HEK293 (cell line): ENCODE measurements around the gene GRIK4.

Source experiments
- PRDM1 ChIP-seq: fragments of 450-650 bp; formaldehyde crosslinking; IDR thresholded peaks from 2 replicates; pipeline ENCODE4; 2016; ENCODE audit warnings: missing biosample characterization, missing genetic modification characterization
- ZBTB20 ChIP-seq: fragments of 450-650 bp; formaldehyde crosslinking; IDR thresholded peaks from 2 replicates; pipeline ENCODE4 v1.5.1; 2016; ENCODE audit warnings: missing biosample characterization, missing genetic modification characterization
- ZFP69B ChIP-seq: fragments of 450-650 bp; formaldehyde crosslinking; IDR thresholded peaks from 2 replicates; pipeline ENCODE4 v1.5.1; 2016; ENCODE audit warnings: missing biosample characterization, missing genetic modification characterization
- ZNF23 ChIP-seq: fragments of 450-650 bp; formaldehyde crosslinking; IDR thresholded peaks from 2 replicates; pipeline ENCODE4 v1.5.1; 2016; ENCODE audit warnings: missing biosample characterization, missing genetic modification characterization, borderline replicate concordance
- ZNF324 ChIP-seq: fragments of 450-650 bp; formaldehyde crosslinking; IDR thresholded peaks from 2 replicates; pipeline ENCODE4 v1.5.1; 2016; ENCODE audit warnings: missing biosample characterization, missing genetic modification characterization
- ZNF555 ChIP-seq: fragments of 450-650 bp; formaldehyde crosslinking; conservative IDR thresholded peaks from 2 replicates; pipeline ENCODE4 v1.5.1; 2017; ENCODE audit warnings: missing biosample characterization, mild to moderate bottlenecking, missing genetic modification characterization, inconsistent platforms
- TF ChIP-seq, protein P1 (sequence below): fragments of 450-650 bp; formaldehyde crosslinking; IDR thresholded peaks from 2 replicates; pipeline ENCODE4 v1.5.1; 2017; ENCODE audit warnings: missing biosample characterization, missing genetic modification characterization
- TF ChIP-seq, protein P2 (sequence below): fragments of 450-650 bp; formaldehyde crosslinking; IDR thresholded peaks from 2 replicates; pipeline ENCODE4 v1.5.1; 2016; ENCODE audit warnings: missing biosample characterization, missing genetic modification characterization
- TF ChIP-seq, protein P3 (sequence below): fragments of 450-650 bp; formaldehyde crosslinking; IDR thresholded peaks from 2 replicates; pipeline ENCODE4 v1.5.1; 2017; ENCODE audit warnings: missing biosample characterization, missing genetic modification characterization
- TF ChIP-seq, protein P4 (sequence below): fragments of 450-650 bp; formaldehyde crosslinking; IDR thresholded peaks from 2 replicates; pipeline ENCODE4 v1.5.1; 2017; ENCODE audit warnings: missing biosample characterization, missing genetic modification characterization
- TF ChIP-seq, protein P5 (sequence below): fragments of 450-650 bp; formaldehyde crosslinking; IDR thresholded peaks from 2 replicates; pipeline ENCODE4 v1.5.1; 2016; ENCODE audit warnings: missing biosample characterization, missing genetic modification characterization
- TF ChIP-seq, protein P6 (sequence below): fragments of 450-650 bp; formaldehyde crosslinking; IDR thresholded peaks from 2 replicates; pipeline ENCODE4 v1.5.1; 2016; ENCODE audit warnings: missing biosample characterization, missing genetic modification characterization

DNA sequence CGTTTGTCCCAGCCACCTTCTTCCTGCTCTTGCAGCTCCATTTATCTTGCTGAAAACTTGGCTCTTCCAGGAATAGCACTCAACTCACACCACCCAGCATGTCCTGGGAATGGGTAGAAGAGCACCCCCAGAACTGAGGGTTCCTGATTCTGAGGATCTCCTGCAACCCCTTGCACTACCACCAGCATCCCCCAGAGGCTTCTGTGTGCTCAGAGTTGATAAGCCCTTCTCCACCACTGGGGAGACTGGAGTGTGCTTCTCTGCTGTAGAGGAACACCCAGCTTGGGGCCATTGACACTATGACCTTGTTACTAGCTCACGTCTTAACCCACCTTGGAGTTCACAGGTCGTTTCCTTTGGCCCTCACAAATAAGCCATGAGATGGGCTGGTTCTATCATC lies 121.0 kb downstream of the GRIK4 start:
- TF ChIP-seq ZNF555 (tag by site-specific recombination) (no peak), ZBTB20 (no peak), PRDM1 (tag by site-specific recombination) (no peak), ZFP69B (tag by site-specific recombination) (no peak), ZNF324 (tag by site-specific recombination) (no peak), ZNF23 (tag by site-specific recombination) (no peak)
- TF ChIP-seq, protein P1, sequence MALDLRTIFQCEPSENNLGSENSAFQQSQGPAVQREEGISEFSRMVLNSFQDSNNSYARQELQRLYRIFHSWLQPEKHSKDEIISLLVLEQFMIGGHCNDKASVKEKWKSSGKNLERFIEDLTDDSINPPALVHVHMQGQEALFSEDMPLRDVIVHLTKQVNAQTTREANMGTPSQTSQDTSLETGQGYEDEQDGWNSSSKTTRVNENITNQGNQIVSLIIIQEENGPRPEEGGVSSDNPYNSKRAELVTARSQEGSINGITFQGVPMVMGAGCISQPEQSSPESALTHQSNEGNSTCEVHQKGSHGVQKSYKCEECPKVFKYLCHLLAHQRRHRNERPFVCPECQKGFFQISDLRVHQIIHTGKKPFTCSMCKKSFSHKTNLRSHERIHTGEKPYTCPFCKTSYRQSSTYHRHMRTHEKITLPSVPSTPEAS (tag by site-specific recombination), result no peak
- TF ChIP-seq, protein P2, sequence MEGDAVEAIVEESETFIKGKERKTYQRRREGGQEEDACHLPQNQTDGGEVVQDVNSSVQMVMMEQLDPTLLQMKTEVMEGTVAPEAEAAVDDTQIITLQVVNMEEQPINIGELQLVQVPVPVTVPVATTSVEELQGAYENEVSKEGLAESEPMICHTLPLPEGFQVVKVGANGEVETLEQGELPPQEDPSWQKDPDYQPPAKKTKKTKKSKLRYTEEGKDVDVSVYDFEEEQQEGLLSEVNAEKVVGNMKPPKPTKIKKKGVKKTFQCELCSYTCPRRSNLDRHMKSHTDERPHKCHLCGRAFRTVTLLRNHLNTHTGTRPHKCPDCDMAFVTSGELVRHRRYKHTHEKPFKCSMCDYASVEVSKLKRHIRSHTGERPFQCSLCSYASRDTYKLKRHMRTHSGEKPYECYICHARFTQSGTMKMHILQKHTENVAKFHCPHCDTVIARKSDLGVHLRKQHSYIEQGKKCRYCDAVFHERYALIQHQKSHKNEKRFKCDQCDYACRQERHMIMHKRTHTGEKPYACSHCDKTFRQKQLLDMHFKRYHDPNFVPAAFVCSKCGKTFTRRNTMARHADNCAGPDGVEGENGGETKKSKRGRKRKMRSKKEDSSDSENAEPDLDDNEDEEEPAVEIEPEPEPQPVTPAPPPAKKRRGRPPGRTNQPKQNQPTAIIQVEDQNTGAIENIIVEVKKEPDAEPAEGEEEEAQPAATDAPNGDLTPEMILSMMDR (tag by site-specific recombination), result no peak
- TF ChIP-seq, protein P3, sequence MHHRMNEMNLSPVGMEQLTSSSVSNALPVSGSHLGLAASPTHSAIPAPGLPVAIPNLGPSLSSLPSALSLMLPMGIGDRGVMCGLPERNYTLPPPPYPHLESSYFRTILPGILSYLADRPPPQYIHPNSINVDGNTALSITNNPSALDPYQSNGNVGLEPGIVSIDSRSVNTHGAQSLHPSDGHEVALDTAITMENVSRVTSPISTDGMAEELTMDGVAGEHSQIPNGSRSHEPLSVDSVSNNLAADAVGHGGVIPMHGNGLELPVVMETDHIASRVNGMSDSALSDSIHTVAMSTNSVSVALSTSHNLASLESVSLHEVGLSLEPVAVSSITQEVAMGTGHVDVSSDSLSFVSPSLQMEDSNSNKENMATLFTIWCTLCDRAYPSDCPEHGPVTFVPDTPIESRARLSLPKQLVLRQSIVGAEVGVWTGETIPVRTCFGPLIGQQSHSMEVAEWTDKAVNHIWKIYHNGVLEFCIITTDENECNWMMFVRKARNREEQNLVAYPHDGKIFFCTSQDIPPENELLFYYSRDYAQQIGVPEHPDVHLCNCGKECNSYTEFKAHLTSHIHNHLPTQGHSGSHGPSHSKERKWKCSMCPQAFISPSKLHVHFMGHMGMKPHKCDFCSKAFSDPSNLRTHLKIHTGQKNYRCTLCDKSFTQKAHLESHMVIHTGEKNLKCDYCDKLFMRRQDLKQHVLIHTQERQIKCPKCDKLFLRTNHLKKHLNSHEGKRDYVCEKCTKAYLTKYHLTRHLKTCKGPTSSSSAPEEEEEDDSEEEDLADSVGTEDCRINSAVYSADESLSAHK, result no peak
- TF ChIP-seq, protein P4, sequence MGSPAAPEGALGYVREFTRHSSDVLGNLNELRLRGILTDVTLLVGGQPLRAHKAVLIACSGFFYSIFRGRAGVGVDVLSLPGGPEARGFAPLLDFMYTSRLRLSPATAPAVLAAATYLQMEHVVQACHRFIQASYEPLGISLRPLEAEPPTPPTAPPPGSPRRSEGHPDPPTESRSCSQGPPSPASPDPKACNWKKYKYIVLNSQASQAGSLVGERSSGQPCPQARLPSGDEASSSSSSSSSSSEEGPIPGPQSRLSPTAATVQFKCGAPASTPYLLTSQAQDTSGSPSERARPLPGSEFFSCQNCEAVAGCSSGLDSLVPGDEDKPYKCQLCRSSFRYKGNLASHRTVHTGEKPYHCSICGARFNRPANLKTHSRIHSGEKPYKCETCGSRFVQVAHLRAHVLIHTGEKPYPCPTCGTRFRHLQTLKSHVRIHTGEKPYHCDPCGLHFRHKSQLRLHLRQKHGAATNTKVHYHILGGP (tag by site-specific recombination), result no peak
- TF ChIP-seq, protein P5, sequence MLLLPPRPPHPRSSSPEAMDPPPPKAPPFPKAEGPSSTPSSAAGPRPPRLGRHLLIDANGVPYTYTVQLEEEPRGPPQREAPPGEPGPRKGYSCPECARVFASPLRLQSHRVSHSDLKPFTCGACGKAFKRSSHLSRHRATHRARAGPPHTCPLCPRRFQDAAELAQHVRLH, result no peak
- TF ChIP-seq, protein P6, sequence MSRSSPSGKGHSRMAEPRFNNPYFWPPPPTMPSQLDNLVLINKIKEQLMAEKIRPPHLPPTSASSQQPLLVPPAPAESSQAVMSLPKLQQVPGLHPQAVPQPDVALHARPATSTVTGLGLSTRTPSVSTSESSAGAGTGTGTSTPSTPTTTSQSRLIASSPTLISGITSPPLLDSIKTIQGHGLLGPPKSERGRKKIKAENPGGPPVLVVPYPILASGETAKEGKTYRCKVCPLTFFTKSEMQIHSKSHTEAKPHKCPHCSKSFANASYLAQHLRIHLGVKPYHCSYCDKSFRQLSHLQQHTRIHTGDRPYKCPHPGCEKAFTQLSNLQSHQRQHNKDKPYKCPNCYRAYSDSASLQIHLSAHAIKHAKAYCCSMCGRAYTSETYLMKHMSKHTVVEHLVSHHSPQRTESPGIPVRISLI (tag by site-specific recombination), result no peak
